Hippocampal formation (tissue), 2 donors: ENCODE results near the gene TRUB2.
A peak's percentile ranks its signal among the peaks of the same experiment; 100 is the strongest.
"Not testable (repeated sequence)": the region's sequence is repeated elsewhere in the genome, so short reads cannot be mapped to it uniquely, and the experiment has no call there.

Source experiments
- DNase-seq, 2 donors: peaks; one replicate each; lab custom pipeline; 2025; lab: John Stamatoyannopoulos, UW

TRUB2 gene

GRCh38 chr9:128340691-128341434, 18.6 kb upstream of the TRUB2 start:
- DNase-seq, result no peak

GRCh38 chr9:128339761-128340690, 17.8 kb upstream of the TRUB2 start, which contains the start of gene SLC27A4:
Gene SLC27A4, plus strand, starts transcription at chr9:128340527. Its CDS starts 2,606 bp downstream, at chr9:128343133.
- peak; percentile 53 to 69 for DNase-seq

GRCh38 chr9:128338852-128339614, 16.8 kb upstream of the TRUB2 start:
- not testable (repeated sequence) for DNase-seq

- DNase-seq, result no peak
Observed at GRCh38 chr9:128337936-128338335, 15.7 kb upstream of the TRUB2 start.

- no peak for DNase-seq
Observed at GRCh38 chr9:128335914-128336313, 13.7 kb upstream of the TRUB2 start.

- no peak for DNase-seq
Observed at GRCh38 chr9:128335161-128335560, 12.9 kb upstream of the TRUB2 start.

- DNase-seq, result no peak
Observed at GRCh38 chr9:128333451-128333869, 11.2 kb upstream of the TRUB2 start.

- no peak for DNase-seq
Observed at GRCh38 chr9:128325629-128326028, 3.4 kb upstream of the TRUB2 start.

GRCh38 chr9:128324401-128324800, 2.2 kb upstream of the TRUB2 start:
- DNase-seq, result no peak

GRCh38 chr9:128323791-128324190, 1.5 kb upstream of the TRUB2 start:
- no peak for DNase-seq

- DNase-seq, result no peak
Observed at GRCh38 chr9:128323212-128323730, 1.0 kb upstream of the TRUB2 start.

- no peak for DNase-seq
Observed at GRCh38 chr9:128321879-128322403, 306 bp downstream of the TRUB2 start.

GRCh38 chr9:128321343-128321742, 904 bp downstream of the TRUB2 start:
- DNase-seq, result no peak

- peak in 1 of 2 donors; percentile 10 for DNase-seq
Observed at GRCh38 chr9:128317629-128318028, 4.6 kb downstream of the TRUB2 start.

- DNase-seq, result peak; percentile 88 to 91
Observed at GRCh38 chr9:128316421-128316820, 5.8 kb downstream of the TRUB2 start.

- no peak for DNase-seq
Observed at GRCh38 chr9:128314697-128315096, 7.5 kb downstream of the TRUB2 start.

GRCh38 chr9:128310461-128310860, 11.8 kb downstream of the TRUB2 start:
- DNase-seq, result no peak

GRCh38 chr9:128309551-128309950, 12.7 kb downstream of the TRUB2 start:
- no peak for DNase-seq

- DNase-seq, result no peak
Observed at GRCh38 chr9:128304971-128305288, 17.3 kb downstream of the TRUB2 start.

- DNase-seq, result no peak
Observed at GRCh38 chr9:128304136-128304970, 17.9 kb downstream of the TRUB2 start.
